ENCODE data around the gene WDR90. TPM values are rescaled to one million over a fixed set of nuclear protein-coding genes. Genes with fewer than 3 reads are reported as not detected.

Gene WDR90
- total RNA-seq, 2 donors from 2014 or later: 22.7 to 39.4 TPM

DNA sequence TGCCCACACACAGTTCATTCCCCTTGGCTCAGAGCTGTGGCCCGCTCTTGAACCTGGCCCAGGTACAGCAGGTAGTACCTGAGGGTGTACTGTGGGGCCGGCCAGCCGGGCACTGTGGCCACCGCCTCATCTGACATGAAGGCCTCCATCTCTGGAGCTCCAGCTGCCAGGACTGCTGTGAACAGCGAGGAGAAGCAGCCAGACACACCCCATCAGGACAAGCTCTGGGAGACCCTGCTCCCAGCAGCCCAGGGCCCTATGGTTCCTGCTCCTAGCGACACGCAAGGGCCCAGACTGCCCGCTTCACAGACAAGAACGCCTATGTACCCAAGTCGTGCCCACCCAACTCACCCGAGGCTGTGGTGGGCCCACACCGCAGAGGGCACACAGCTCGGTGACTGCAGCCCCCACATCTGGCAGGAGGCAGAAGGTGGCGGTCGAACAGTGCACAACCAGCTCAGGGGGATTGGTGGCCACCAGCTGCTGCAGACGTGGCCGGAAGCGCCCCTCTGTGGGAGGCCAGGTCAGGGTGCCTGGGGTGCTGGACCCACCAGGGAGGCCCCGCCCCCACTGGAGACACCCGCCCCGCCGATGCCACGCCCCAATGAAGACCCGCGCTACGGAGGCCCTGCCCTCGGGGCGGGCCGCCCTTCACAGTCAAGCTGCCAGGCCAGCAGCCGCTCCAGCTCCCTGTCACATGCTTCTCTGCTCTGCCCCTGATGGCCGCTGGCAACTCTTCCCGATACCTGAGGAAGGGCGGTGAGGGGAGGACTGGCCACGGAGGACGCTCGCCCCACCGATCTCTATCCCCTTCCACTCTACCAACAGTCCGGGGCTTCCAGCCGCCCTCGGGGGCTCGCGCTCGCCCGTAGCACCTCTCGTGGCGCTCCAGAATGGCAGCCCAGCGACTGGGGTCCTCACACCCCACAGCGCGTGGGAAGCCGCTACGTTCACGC, 30.0 kb downstream of the WDR90 start:
- Histone ChIP-seq H3K27ac (peak overlapping the region; percentile 49 to 76), H3K9me3 (no peaks in the 10 kb centered on the region), H3K4me1 (ENCODE audit: control insufficient read depth in 1 of 2, low read depth in 2 of 2) (peaks cover 28 to 55% of the 10 kb centered on the region in 2 donors), H3K27me3 (replicated peaks; ENCODE audit: insufficient read depth) (no peaks in the 10 kb centered on the region), H3K4me3 (peak overlapping the region; percentile 83), H3K36me3 (peaks cover 19% of the 10 kb centered on the region)
- ATAC-seq (ENCODE audit: insufficient number of reproducible peaks, low FRiP score, low read depth): peak; percentile 3
- no peak for DNase-seq (ENCODE audit: low spot score)
- TF ChIP-seq, protein P1, sequence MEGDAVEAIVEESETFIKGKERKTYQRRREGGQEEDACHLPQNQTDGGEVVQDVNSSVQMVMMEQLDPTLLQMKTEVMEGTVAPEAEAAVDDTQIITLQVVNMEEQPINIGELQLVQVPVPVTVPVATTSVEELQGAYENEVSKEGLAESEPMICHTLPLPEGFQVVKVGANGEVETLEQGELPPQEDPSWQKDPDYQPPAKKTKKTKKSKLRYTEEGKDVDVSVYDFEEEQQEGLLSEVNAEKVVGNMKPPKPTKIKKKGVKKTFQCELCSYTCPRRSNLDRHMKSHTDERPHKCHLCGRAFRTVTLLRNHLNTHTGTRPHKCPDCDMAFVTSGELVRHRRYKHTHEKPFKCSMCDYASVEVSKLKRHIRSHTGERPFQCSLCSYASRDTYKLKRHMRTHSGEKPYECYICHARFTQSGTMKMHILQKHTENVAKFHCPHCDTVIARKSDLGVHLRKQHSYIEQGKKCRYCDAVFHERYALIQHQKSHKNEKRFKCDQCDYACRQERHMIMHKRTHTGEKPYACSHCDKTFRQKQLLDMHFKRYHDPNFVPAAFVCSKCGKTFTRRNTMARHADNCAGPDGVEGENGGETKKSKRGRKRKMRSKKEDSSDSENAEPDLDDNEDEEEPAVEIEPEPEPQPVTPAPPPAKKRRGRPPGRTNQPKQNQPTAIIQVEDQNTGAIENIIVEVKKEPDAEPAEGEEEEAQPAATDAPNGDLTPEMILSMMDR (IDR thresholded peaks at IDR 0.05): no peak

GRCh38 chr16:679814-680624, 30.9 kb downstream of the WDR90 start, which contains the start of gene STUB1:
Gene STUB1, plus strand, starts transcription at chr16:680410. Its CDS starts 116 bp downstream, at chr16:680526.
- H3K9me3 ChIP-seq: no peaks in the 10 kb centered on the region
- ATAC-seq (ENCODE audit: insufficient number of reproducible peaks, low FRiP score, low read depth): peak; percentile 41
- H3K36me3 ChIP-seq: peaks cover 19% of the 10 kb centered on the region
- H3K27ac ChIP-seq: peak within 1 kb of the TSS; percentile 82 to 95
- peaks cover 33 to 60% of the 10 kb centered on the region in 2 donors for H3K4me1 ChIP-seq (ENCODE audit: control insufficient read depth in 1 of 2, low read depth in 2 of 2)
- DNase-seq (ENCODE audit: low spot score): peak; percentile 66
- TF ChIP-seq, protein P1 (IDR thresholded peaks at IDR 0.05): no peak
- H3K27me3 ChIP-seq (replicated peaks; ENCODE audit: insufficient read depth): no peaks in the 10 kb centered on the region
- peak within 1 kb of the TSS; percentile 83 for H3K4me3 ChIP-seq

DNA sequence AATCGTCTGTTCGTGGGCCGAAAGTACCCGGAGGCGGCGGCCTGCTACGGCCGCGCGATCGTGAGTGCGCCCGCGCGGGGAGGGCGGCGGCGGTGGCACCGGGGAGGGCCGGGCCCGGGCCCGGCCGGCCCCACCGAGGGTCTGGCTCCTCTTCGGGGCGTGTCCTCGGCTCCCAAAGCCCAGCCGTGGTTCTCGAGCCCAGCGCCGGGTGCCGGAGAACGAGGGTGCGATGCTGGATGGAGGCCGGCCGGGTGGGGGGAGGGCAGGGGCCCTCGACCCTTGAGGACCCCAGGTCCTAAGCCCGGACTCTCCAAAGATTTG, 31.4 kb downstream of the WDR90 start:
- ATAC-seq (ENCODE audit: insufficient number of reproducible peaks, low FRiP score, low read depth): no peak
- Histone ChIP-seq H3K9me3 (no peaks in the 10 kb centered on the region), H3K36me3 (peaks cover 19% of the 10 kb centered on the region), H3K4me3 (peak overlapping the region; percentile 83), H3K27me3 (replicated peaks; ENCODE audit: insufficient read depth) (no peaks in the 10 kb centered on the region), H3K27ac (peak overlapping the region; percentile 82 to 95), H3K4me1 (ENCODE audit: control insufficient read depth in 1 of 2, low read depth in 2 of 2) (peaks cover 33 to 56% of the 10 kb centered on the region in 2 donors)
- TF ChIP-seq, protein P1 (IDR thresholded peaks at IDR 0.05): no peak
- DNase-seq (ENCODE audit: low spot score): no peak

GRCh38 chr16:680967-681745, 32.0 kb downstream of the WDR90 start:
- Histone ChIP-seq H3K4me3 (peak overlapping the region; percentile 83), H3K27me3 (replicated peaks; ENCODE audit: insufficient read depth) (no peaks in the 10 kb centered on the region), H3K4me1 (ENCODE audit: control insufficient read depth in 1 of 2, low read depth in 2 of 2) (peaks cover 33 to 52% of the 10 kb centered on the region in 2 donors), H3K9me3 (no peaks in the 10 kb centered on the region), H3K27ac (peak overlapping the region; percentile 82 to 95), H3K36me3 (peaks cover 19% of the 10 kb centered on the region)
- no peak for DNase-seq (ENCODE audit: low spot score)
- no peak for ATAC-seq (ENCODE audit: insufficient number of reproducible peaks, low FRiP score, low read depth)
- TF ChIP-seq, protein P1 (IDR thresholded peaks at IDR 0.05): no peak
